Activated T-helper 17 cell treated with anti-CD3 and anti-CD28 coated beads, Interleukin-2, amount 50 U/mL, for 72 hours (primary cell): Measurements from ENCODE around the gene MTF2. TPM values are rescaled to one million over a fixed set of nuclear protein-coding genes. Genes with fewer than 3 reads are reported as not detected.
A peak's percentile ranks its signal among the peaks of the same experiment; 100 is the strongest.

ENCODE experiments used
- ATAC-seq: fragments of 150-1000 bp; cut with Tn5 transposase; replicated peaks from 2 replicates; pipeline ENCODE4 v1.10.0; 2021; ENCODE audit warnings: mild to moderate bottlenecking, moderate library complexity
- H3K27ac Mint-ChIP-seq: one replicate; pipeline ENCODE4 v1.8.0; 2022; ENCODE audit warnings: mixed read lengths
- H3K27me3 Mint-ChIP-seq: one replicate; pipeline ENCODE4 v1.8.0; 2022; ENCODE audit warnings: mixed read lengths
- H3K36me3 Mint-ChIP-seq: one replicate; pipeline ENCODE4 v1.8.0; 2022; ENCODE audit warnings: low read depth, mild to moderate bottlenecking, mixed read lengths
- H3K4me1 Mint-ChIP-seq: one replicate; pipeline ENCODE4 v1.8.0; 2022; ENCODE audit warnings: mixed read lengths
- H3K4me3 Mint-ChIP-seq: one replicate; pipeline ENCODE4 v1.8.0; 2022; ENCODE audit warnings: mild to moderate bottlenecking, mixed read lengths
- H3K9me3 Mint-ChIP-seq: one replicate; pipeline ENCODE4 v1.8.0; 2022; ENCODE audit warnings: mixed read lengths
- total RNA-seq, 2 donors: library from RNA; stranded (reverse); gene quantifications; one replicate each; pipeline ENCODE4 v1.2.3, GENCODE V29; 2022

Gene MTF2
- total RNA-seq, 2 donors from 2014 or later: 50.0 to 58.5 TPM

DNA sequence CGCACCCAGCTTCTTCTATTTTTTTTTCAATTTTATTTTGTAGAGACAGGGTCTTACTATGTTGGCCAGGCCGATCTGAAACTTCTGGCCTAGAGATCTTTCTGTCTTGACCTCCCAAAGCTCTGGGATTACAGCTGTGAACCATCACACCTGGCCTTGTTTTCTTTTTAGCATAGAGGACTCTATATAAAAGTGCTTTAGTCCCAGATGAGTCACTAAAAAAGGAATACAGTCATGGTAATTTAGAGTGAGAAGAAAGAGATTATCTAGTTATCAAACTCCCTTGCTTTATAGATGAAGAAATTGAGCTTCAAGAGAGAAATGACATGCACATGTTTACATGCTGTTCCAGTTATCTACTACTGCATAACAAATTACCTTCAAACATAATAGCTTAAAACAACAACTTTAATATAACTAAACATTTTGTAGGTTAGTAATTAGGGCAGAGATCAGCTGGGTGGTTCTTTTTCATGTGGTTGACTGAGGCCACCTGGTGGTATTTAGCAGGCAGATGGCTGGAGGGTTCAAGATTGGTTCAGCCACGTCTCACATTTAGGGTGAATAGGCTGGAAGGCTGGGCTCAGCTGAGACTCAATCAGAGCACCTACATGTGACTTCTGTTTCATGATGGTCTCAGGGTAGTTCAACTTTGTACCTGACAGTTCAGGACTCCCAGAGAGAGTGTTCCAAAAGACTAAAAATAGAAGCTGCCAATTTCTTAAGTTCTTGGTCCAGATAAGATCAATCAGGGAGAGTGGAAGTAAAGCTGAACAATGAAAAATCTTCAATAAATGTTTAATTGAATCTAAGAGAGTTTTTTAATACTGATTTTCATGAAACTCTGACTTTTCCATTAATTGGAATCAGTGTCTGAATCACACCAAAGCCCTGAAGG, 16.9 kb upstream of the MTF2 start:
- Mint-ChIP-seq H3K4me3 (no peak overlapping the region), H3K36me3 (no peaks in the 10 kb centered on the region), H3K27ac (peak overlapping the region; percentile 32), H3K4me1 (no peaks in the 10 kb centered on the region), H3K9me3 (no peaks in the 10 kb centered on the region), H3K27me3 (peaks cover 10% of the 10 kb centered on the region)
- ATAC-seq: peak; percentile 75

GRCh38 chr1:93076268-93076667, 2.8 kb upstream of the MTF2 start:
- Mint-ChIP-seq H3K4me1 (peaks cover 10% of the 10 kb centered on the region), H3K27ac (no peak overlapping the region), H3K4me3 (no peak overlapping the region), H3K36me3 (peaks cover 12% of the 10 kb centered on the region), H3K9me3 (no peaks in the 10 kb centered on the region), H3K27me3 (no peaks in the 10 kb centered on the region)
- no peak for ATAC-seq

GRCh38 chr1:93078203-93078602, 880 bp upstream of the MTF2 start:
- ATAC-seq: no peak
- peaks cover 25% of the 10 kb centered on the region for H3K36me3 Mint-ChIP-seq
- H3K9me3 Mint-ChIP-seq: no peaks in the 10 kb centered on the region
- peak overlapping the region; percentile 97 for H3K27ac Mint-ChIP-seq
- peak overlapping the region; percentile 94 for H3K4me3 Mint-ChIP-seq
- no peaks in the 10 kb centered on the region for H3K27me3 Mint-ChIP-seq
- H3K4me1 Mint-ChIP-seq: peaks cover 5% of the 10 kb centered on the region

DNA sequence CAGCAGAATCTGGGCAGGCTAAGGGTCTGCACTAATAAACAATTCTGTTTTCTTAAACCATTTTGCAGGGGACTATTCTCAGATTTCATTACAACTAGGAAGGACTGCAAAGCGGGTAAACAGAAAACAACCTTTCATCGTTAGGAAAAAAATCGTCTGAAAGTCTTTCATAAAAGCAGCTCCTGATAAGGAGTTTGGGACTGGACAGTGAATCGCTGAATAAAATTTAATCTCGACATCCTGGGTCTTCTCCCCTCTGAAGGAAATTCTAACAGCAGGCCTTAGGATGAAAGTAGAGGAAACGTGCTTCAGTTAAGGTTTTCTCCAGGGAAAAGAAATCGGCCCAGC, 471 bp upstream of the MTF2 start:
- no peak for ATAC-seq
- Mint-ChIP-seq H3K4me3 (peak overlapping the region; percentile 94), H3K27ac (peak overlapping the region; percentile 97), H3K4me1 (peaks cover 5% of the 10 kb centered on the region), H3K9me3 (no peaks in the 10 kb centered on the region), H3K27me3 (no peaks in the 10 kb centered on the region), H3K36me3 (peaks cover 29% of the 10 kb centered on the region)

DNA sequence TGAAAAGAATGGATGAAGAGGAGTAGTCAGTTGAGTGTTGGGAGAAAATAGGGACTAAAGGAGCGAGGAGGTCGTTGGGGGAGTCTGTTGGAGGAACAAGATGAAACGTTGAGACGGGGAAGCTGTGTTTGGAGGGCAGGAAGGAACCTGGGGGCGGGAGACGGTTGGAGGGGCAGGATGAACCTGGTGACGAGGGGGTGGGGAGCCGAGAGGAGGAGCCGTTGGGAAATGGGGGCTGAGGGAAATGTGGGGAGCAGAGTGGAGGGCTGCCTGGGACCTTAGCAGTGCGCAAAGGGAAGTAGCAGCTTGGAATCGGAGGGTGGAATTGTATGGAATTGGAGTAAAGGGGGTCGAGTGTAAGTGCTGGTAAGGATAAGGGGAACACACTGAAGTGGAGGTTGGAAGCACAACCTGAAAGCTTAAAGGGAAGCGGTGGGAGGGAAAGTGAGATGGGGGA, 630 bp downstream of the MTF2 start:
- peak overlapping the region; percentile 97 for H3K27ac Mint-ChIP-seq
- no peaks in the 10 kb centered on the region for H3K9me3 Mint-ChIP-seq
- H3K27me3 Mint-ChIP-seq: no peaks in the 10 kb centered on the region
- peaks cover 40% of the 10 kb centered on the region for H3K36me3 Mint-ChIP-seq
- peak overlapping the region; percentile 94 for H3K4me3 Mint-ChIP-seq
- peaks cover 5% of the 10 kb centered on the region for H3K4me1 Mint-ChIP-seq
- peak; percentile 5 for ATAC-seq

DNA sequence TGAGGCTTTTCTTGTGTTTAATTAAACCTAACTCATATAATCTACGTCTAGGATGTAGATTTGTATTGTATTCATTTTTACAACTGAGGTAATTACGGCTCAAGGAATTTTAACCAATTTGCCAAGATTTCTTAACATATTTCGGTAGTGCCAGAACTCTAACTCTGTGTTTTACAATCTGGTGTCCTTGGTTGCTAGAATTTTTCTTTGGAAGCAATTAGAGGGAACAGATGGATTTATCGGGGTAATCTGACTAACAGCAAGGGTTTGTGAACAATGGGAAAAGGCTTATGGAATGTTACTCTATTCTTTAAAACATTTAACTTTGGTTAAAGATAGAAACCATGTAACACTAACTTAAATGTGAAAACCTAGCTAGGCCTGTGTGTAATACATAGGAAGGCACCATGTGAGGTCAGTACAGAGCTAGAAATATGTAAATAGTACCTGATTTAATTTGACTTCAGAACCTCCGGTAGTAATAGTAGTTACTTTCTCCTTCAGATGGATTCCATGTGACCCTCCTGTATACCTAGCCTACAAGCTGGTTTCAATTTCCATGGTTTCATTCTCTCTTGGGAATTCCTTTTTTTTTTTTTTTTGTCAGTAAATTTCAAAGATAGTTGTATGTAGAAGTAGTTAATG, 1.2 kb downstream of the MTF2 start:
- H3K4me1 Mint-ChIP-seq: peaks cover 5% of the 10 kb centered on the region
- H3K27ac Mint-ChIP-seq: peak overlapping the region; percentile 97
- peaks cover 46% of the 10 kb centered on the region for H3K36me3 Mint-ChIP-seq
- H3K4me3 Mint-ChIP-seq: peak overlapping the region; percentile 94
- H3K27me3 Mint-ChIP-seq: no peaks in the 10 kb centered on the region
- ATAC-seq: peak; percentile 55
- H3K9me3 Mint-ChIP-seq: no peaks in the 10 kb centered on the region

DNA sequence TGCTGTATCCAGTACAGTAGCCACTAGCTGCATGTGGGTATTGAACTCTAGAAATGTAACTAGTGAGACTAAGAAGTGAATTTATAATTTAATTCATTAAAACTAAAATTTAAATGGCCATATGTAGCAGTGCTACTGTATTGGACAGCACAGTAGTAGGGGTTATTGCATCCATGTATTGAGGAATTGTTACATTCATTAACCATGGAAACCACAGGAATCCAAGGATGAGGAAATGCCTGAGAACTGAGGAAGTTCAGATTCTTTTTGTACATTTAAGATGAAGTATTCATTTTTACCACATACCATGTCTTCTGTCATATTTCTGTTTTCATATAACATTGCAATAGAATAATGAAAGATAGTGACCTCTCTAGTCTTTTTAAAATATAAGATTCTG, 2.6 kb downstream of the MTF2 start:
- peaks cover 15% of the 10 kb centered on the region for H3K4me1 Mint-ChIP-seq
- no peak for ATAC-seq
- no peaks in the 10 kb centered on the region for H3K9me3 Mint-ChIP-seq
- H3K4me3 Mint-ChIP-seq: peak overlapping the region; percentile 94
- H3K27ac Mint-ChIP-seq: no peak overlapping the region
- peaks cover 60% of the 10 kb centered on the region for H3K36me3 Mint-ChIP-seq
- H3K27me3 Mint-ChIP-seq: no peaks in the 10 kb centered on the region

- Mint-ChIP-seq H3K9me3 (no peaks in the 10 kb centered on the region), H3K27ac (no peak overlapping the region), H3K27me3 (no peaks in the 10 kb centered on the region), H3K4me3 (peak overlapping the region; percentile 94), H3K36me3 (peaks cover 64% of the 10 kb centered on the region), H3K4me1 (peaks cover 16% of the 10 kb centered on the region)
- ATAC-seq: no peak
Observed at GRCh38 chr1:93082313-93082712, 3.2 kb downstream of the MTF2 start.

- H3K36me3 Mint-ChIP-seq: peaks cover 71% of the 10 kb centered on the region
Observed at GRCh38 chr1:93083979-93084378, 4.9 kb downstream of the MTF2 start.

GRCh38 chr1:93087532-93087931, 8.4 kb downstream of the MTF2 start:
- Mint-ChIP-seq H3K4me3 (no peak overlapping the region), H3K27ac (no peak overlapping the region), H3K9me3 (no peaks in the 10 kb centered on the region), H3K36me3 (peaks cover 70% of the 10 kb centered on the region), H3K27me3 (no peaks in the 10 kb centered on the region), H3K4me1 (peaks cover 11% of the 10 kb centered on the region)
- peak; percentile 39 for ATAC-seq

More at GRCh38 chr1:93083979-93084378, 4.9 kb downstream of the MTF2 start:
- H3K27ac Mint-ChIP-seq: no peak overlapping the region
- peak overlapping the region; percentile 94 for H3K4me3 Mint-ChIP-seq
- H3K27me3 Mint-ChIP-seq: no peaks in the 10 kb centered on the region
- no peak for ATAC-seq
- H3K4me1 Mint-ChIP-seq: peaks cover 11% of the 10 kb centered on the region
- no peaks in the 10 kb centered on the region for H3K9me3 Mint-ChIP-seq

DNA sequence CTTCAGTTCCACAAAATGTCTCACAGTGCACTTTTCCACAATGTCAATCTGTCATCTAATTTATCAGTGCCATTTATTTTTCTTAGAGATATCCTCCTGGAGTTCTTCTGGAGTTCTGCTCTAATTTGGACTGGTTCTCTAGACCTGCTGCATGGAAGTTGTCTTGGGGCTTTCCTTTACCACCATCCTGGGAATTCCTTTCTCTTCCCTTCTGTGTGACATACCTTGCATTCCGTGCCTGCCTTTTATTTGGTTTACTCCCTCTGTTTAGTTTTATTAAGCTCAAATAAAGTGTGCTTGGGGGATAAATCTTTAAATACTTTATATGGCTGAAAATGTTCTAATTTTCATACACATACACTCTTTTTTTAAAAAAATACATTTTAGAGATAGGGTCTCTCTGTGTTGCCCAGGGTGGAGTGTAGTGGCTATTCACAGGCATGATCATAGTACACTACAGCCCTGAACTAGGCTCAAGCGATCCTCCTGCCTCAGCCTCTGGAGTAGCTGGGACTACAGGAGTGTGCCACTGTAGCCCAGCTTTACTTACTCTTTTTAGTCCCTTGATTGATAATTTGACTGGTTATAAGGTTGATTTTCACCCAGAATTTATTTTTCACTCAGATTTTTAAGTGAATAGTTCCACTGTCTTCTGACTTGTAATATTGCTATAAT, 14.4 kb downstream of the MTF2 start:
- Mint-ChIP-seq H3K27me3 (no peaks in the 10 kb centered on the region), H3K36me3 (peaks cover 35% of the 10 kb centered on the region), H3K9me3 (no peaks in the 10 kb centered on the region), H3K4me3 (no peak overlapping the region), H3K27ac (peak overlapping the region; percentile 62), H3K4me1 (peaks cover 19% of the 10 kb centered on the region)
- ATAC-seq: no peak

DNA sequence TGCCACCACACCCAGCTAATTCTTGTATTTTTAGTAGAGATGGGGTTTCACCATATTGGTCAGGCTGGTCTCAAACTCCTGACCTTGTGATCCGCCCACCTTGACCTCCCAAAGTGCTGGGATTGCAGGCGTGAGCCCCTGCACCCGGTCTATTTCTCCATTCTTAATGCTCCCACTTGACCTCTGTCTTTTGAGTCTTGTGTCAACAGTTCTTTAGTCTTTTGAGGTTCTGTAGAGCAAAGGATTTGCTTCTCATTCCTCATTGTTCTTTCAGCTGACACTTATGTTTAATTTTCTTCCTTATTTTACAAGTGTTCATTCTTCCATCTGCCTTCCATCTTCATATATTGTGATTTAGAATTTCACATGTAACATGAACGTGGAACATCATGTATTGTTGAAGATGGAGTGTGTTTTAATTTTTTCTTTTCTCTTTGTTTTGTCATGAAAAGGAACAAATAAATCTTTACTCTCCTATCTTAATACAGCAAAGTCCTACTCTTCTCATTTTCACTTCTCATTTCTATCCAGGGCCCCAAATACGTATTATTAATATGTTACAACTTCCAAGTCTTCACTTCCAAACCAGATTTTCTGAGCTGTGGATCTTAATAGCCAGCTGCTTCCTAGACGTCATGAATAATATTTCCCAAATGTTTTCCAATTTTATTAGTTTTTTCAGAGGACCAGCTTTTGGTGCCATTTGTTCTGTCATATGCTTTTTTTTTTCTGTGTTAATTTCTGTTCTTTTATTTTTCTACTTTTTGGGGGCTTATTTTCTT, 16.9 kb downstream of the MTF2 start:
- ATAC-seq: no peak

DNA sequence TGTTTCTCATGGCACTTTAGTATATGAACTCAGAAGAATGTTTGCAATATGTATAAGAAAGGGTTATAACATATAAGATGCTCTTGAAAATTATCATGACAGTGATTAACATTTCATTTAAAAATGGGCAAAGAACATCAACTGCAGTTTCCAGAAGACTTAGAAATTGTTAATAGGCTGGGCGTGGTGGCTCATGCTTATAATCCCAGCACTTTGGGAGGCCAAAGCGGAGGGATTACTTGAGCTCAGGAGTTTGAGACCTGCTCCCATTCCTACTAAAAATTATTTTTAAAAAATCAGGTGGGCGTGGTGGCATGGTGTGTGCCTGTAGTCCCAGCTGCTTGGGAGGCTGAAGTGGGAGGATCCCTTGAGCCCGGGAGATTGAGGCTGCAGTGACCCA, 23.1 kb downstream of the MTF2 start:
- H3K9me3 Mint-ChIP-seq: no peaks in the 10 kb centered on the region
- no peak for ATAC-seq
- H3K4me1 Mint-ChIP-seq: peaks cover 25% of the 10 kb centered on the region
- no peaks in the 10 kb centered on the region for H3K27me3 Mint-ChIP-seq
- no peak overlapping the region for H3K4me3 Mint-ChIP-seq
- H3K36me3 Mint-ChIP-seq: peaks cover 56% of the 10 kb centered on the region
- H3K27ac Mint-ChIP-seq: no peak overlapping the region

More for the DNA sequence above, 16.9 kb downstream of the MTF2 start:
- Mint-ChIP-seq H3K4me3 (no peak overlapping the region), H3K9me3 (no peaks in the 10 kb centered on the region), H3K4me1 (peaks cover 30% of the 10 kb centered on the region), H3K27me3 (no peaks in the 10 kb centered on the region), H3K27ac (no peak overlapping the region), H3K36me3 (peaks cover 31% of the 10 kb centered on the region)

DNA sequence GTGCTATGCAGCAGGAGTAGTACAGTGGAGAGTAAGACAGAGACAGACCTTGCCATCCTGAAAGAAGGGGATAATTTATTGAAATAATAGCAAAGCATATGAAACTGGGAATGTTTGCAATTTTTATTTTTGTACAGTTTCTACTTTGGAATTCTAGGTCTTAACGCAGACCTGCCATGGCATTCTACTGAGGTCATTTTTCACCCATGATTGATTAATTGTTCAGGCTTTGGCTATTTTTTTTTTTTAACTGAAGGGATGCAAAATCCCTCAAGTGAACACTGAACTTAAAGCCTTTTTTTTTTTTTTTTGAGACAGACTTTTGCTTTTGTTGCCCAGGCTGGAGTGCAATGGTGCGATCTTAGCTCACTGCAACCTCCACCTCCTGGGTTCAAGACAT, 27.1 kb downstream of the MTF2 start:
- Mint-ChIP-seq H3K36me3 (peaks cover 79% of the 10 kb centered on the region), H3K4me1 (peaks cover 20% of the 10 kb centered on the region), H3K4me3 (no peak overlapping the region), H3K9me3 (no peaks in the 10 kb centered on the region), H3K27ac (no peak overlapping the region), H3K27me3 (no peaks in the 10 kb centered on the region)
- no peak for ATAC-seq
